Esophagus (tissue), 2 donors: ENCODE measurements around the gene DPP10. TPM values are rescaled to one million over a fixed set of nuclear protein-coding genes. Genes with fewer than 3 reads are reported as not detected.
"Not testable (repeated sequence)": the region's sequence is repeated elsewhere in the genome, so short reads cannot be mapped to it uniquely, and the experiment has no call there.

Source experiments
- H3K27ac ChIP-seq, 2 donors: one replicate each; pipeline ENCODE4 v1.5.1; 2013; ENCODE audit warnings: low read depth in 2 of 2, mild to moderate bottlenecking in 2 of 2, inconsistent platforms in 1 of 2, low read length in 1 of 2, moderate library complexity in 1 of 2
- H3K27me3 ChIP-seq, 2 donors: one replicate each; pipeline ENCODE4 v1.6.1; 2013; ENCODE audit warnings: low read length in 2 of 2, control low read depth in 1 of 2, mild to moderate bottlenecking in 1 of 2; ENCODE audit not compliant: insufficient read depth in 2 of 2, control insufficient read depth in 1 of 2
- H3K36me3 ChIP-seq, 2 donors: one replicate each; pipeline ENCODE4 v1.6.1; 2013; ENCODE audit warnings: low read length in 1 of 2; ENCODE audit not compliant: control insufficient read depth in 2 of 2, insufficient read depth in 2 of 2
- H3K4me1 ChIP-seq, 2 donors: one replicate each; pipeline ENCODE4 v1.6.1; 2013; ENCODE audit warnings: low read length in 1 of 2; ENCODE audit not compliant: control insufficient read depth in 2 of 2, insufficient read depth in 2 of 2
- H3K4me3 ChIP-seq, 2 donors: one replicate each; pipeline ENCODE4 v1.5.1; 2013; ENCODE audit warnings: low read length in 2 of 2, mild to moderate bottlenecking in 2 of 2, low read depth in 1 of 2, moderate library complexity in 1 of 2
- H3K9me3 ChIP-seq, 2 donors: one replicate each; pipeline ENCODE4 v1.6.1; 2013; ENCODE audit warnings: mild to moderate bottlenecking in 2 of 2, low read depth in 1 of 2, low read length in 1 of 2, moderate library complexity in 1 of 2; ENCODE audit not compliant: control insufficient read depth in 2 of 2, insufficient read depth in 1 of 2
- WGBS, 2 donors: extraction: QIAGEN DNeasy Blood & Tissue Kit; methylation state at CpG; one replicate each; pipeline ENCODE4 v1.1.7; 2013; 5-methylcytosine and 5-hydroxymethylcytosine counted together
- polyA plus RNA-seq, 2 donors: library from polyadenylated mRNA; stranded (reverse); fragments of 200-250 nt; gene quantifications; one replicate each; pipeline ENCODE4 v1.2.3, GENCODE V29; 2013
- donor health status: healthy with polysubstance abuse.
- donor health status: Bipolar disorder and iron deficiency.

The DPP10 gene
- polyA plus RNA-seq, 2 donors, result 0.02 to 0.13 TPM

DNA sequence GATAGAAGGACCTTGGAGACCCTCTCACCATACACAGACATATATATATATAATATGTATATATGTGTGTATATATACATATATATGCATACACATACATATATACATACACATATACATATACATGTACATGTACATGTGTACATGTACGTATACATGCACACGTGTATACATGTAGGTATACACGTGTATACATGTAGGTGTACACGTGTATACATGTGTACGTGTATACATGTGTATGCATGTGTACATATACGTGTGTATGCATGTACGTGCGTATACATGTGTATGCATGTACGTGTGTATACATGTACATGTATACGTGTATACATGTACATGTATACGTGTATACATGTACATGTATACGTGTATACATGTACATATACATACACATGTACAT, 54.5 kb downstream of the DPP10 start:
- H3K4me3 ChIP-seq, result no peak overlapping the region
- 85 to 89% methylated on average over 12 of the region's 12 CpGs for WGBS, 2 donors
- peaks cover 0 to 3% of the 10 kb centered on the region in 2 donors for H3K9me3 ChIP-seq
- no peaks in the 10 kb centered on the region for H3K4me1 ChIP-seq
- no peaks in the 10 kb centered on the region for H3K36me3 ChIP-seq
- H3K27ac ChIP-seq, result no peak overlapping the region
- H3K27me3 ChIP-seq, result no peaks in the 10 kb centered on the region

DNA sequence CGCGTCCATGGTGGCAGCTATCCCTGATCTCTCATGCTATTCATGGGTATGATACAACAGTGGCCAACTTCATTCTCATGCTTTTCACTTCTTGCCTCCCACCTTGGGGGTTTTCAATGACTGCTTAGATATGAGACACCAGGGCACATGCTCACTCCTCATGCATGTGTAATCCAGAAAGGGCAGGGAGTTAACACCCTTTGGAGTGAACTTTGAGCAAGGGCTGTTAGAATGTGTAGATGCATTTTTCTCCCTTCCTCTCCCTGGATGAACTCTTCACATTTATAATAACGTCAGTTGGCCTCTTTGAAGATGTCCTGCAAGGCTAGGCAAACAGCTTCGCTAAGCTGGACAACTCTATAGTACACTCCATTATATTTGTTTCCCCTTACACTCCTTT, 56.7 kb downstream of the DPP10 start:
- no peak overlapping the region for H3K4me3 ChIP-seq
- no peak overlapping the region for H3K27ac ChIP-seq
- WGBS, 2 donors, result 79 to 83% methylated on average over 4 of the region's 4 CpGs

GRCh38 chr2:114507744-114508143, 65.3 kb downstream of the DPP10 start:
- Histone ChIP-seq H3K36me3 (no peaks in the 10 kb centered on the region), H3K27me3 (no peaks in the 10 kb centered on the region), H3K4me1 (no peaks in the 10 kb centered on the region), H3K9me3 (peaks cover 2 to 3% of the 10 kb centered on the region in 2 donors), H3K27ac (no peak overlapping the region), H3K4me3 (no peak overlapping the region)

More for the DNA sequence above, 56.7 kb downstream of the DPP10 start:
- H3K4me1 ChIP-seq, result no peaks in the 10 kb centered on the region
- H3K9me3 ChIP-seq, result peaks cover 0 to 3% of the 10 kb centered on the region in 2 donors
- H3K27me3 ChIP-seq, result no peaks in the 10 kb centered on the region
- no peaks in the 10 kb centered on the region for H3K36me3 ChIP-seq

- H3K27me3 ChIP-seq, result peaks cover 0 to 3% of the 10 kb centered on the region in 2 donors
Measured at GRCh38 chr2:114515882-114516281, 73.4 kb downstream of the DPP10 start.

DNA sequence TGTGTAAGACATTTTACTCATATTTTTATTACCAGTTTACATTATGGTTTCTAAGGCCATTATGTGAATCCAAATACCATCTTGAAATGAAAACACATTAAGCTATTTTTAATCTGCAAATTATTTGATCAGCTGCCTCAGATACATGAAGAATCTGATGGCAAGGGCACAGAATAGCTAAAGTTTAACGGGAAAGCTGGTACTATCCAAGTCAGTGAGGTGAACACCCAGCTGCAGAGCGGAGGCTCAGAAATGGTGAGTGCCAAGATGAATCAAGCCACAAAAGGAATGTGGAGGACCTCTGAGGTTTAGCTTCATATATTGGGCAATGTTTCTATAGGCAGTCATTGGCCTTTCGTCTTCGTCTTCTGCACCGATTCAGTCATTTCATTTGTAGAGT, 75.1 kb downstream of the DPP10 start:
- WGBS, 2 donors, result 83 to 87% methylated on average over 5 of the region's 5 CpGs
- H3K36me3 ChIP-seq, result no peaks in the 10 kb centered on the region
- no peak overlapping the region for H3K27ac ChIP-seq
- H3K27me3 ChIP-seq, result peaks cover 0 to 3% of the 10 kb centered on the region in 2 donors
- H3K4me3 ChIP-seq, result no peak overlapping the region
- no peaks in the 10 kb centered on the region for H3K4me1 ChIP-seq
- no peaks in the 10 kb centered on the region for H3K9me3 ChIP-seq

More at GRCh38 chr2:114515882-114516281, 73.4 kb downstream of the DPP10 start:
- Histone ChIP-seq H3K27ac (no peak overlapping the region), H3K9me3 (no peaks in the 10 kb centered on the region), H3K36me3 (no peaks in the 10 kb centered on the region), H3K4me1 (no peaks in the 10 kb centered on the region), H3K4me3 (no peak overlapping the region)
- WGBS, 2 donors, result 83% methylated on average over 3 of the region's 3 CpGs

- Histone ChIP-seq H3K9me3 (no peaks in the 10 kb centered on the region), H3K4me1 (no peaks in the 10 kb centered on the region), H3K4me3 (no peak overlapping the region), H3K27me3 (peaks cover 0 to 3% of the 10 kb centered on the region in 2 donors), H3K36me3 (no peaks in the 10 kb centered on the region), H3K27ac (no peak overlapping the region)
- WGBS, 2 donors, result 83 to 89% methylated on average over 5 of the region's 5 CpGs
Measured at GRCh38 chr2:114518738-114519137, 76.3 kb downstream of the DPP10 start.

- not testable (repeated sequence) for H3K27me3 ChIP-seq
- WGBS, 2 donors, result 81 to 89% methylated on average over 4 of the region's 4 CpGs
Measured at GRCh38 chr2:114522612-114523011, 80.2 kb downstream of the DPP10 start.

DNA sequence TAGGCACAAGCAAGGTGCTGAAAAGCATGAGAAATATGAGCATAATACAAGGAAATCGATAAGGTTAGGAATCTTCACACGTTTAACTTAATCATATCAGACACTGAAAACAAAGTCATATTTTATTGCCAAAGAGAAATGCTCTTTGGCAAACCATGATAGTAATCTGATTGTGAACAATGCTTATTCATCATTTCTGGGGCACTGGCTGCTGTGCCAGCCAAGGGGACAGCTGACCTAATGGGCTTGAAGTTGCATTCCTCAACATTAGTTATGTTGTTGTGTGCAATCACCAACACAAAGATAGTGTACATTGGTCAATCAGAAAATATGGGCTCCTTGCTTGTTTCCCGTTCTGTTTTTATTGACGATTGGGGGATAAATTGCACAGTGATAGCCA, 83.5 kb downstream of the DPP10 start:
- no peaks in the 10 kb centered on the region for H3K27me3 ChIP-seq
- no peaks in the 10 kb centered on the region for H3K36me3 ChIP-seq
- H3K4me1 ChIP-seq, result no peaks in the 10 kb centered on the region
- no peaks in the 10 kb centered on the region for H3K9me3 ChIP-seq
- H3K27ac ChIP-seq, result no peak overlapping the region
- 82 to 89% methylated on average over 4 of the region's 4 CpGs for WGBS, 2 donors
- H3K4me3 ChIP-seq, result no peak overlapping the region

More at GRCh38 chr2:114522612-114523011, 80.2 kb downstream of the DPP10 start:
- H3K36me3 ChIP-seq, H3K4me1 ChIP-seq, H3K27ac ChIP-seq, H3K9me3 ChIP-seq, H3K4me3 ChIP-seq: not testable (repeated sequence)

DNA sequence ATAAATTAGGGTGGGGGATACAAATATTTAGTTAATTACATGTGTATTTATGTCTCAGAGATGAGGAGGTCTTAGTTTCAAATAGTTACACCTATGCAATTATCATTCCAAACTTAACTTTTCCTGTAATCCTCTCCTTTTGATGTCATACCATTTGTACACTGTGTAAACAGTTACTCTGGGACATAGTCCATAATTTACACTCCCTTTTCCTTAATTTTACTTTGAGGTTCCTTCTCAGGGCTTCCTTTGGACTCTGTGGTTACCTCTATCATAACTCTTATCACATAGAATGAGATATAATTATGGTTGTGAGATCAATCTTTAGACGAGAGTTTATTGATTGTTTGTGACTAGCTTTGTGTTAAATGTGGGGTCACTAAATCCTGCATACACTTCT, 84.4 kb downstream of the DPP10 start:
- Histone ChIP-seq H3K4me1 (no peaks in the 10 kb centered on the region), H3K4me3 (no peak overlapping the region), H3K27me3 (no peaks in the 10 kb centered on the region), H3K9me3 (no peaks in the 10 kb centered on the region), H3K36me3 (no peaks in the 10 kb centered on the region), H3K27ac (no peak overlapping the region)
- 56 to 65% methylated on average over 1 of the region's 1 CpG for WGBS, 2 donors

GRCh38 chr2:114527330-114527983, 85.0 kb downstream of the DPP10 start:
- no peaks in the 10 kb centered on the region for H3K4me1 ChIP-seq
- H3K9me3 ChIP-seq, result no peaks in the 10 kb centered on the region
- H3K27me3 ChIP-seq, result no peaks in the 10 kb centered on the region
- H3K36me3 ChIP-seq, result no peaks in the 10 kb centered on the region
- H3K4me3 ChIP-seq, result no peak overlapping the region
- H3K27ac ChIP-seq, result no peak overlapping the region
- 72 to 79% methylated on average over 9 of the region's 9 CpGs for WGBS, 2 donors
